PC-3 (cell line): ENCODE measurements around the gene MYH9.

Experiments
- CTCF ChIP-seq: fragments of 300-600 bp; sonication (generic); conservative IDR thresholded peaks from 2 replicates; pipeline ENCODE4 v1.5.1; 2017; ENCODE audit warnings: antibody characterized with exemption, low read depth, mild to moderate bottlenecking, low read length
- EZH2 ChIP-seq: fragments of 300-600 bp; sonication (generic); IDR thresholded peaks from one replicate; pipeline ENCODE4 v1.6.1; 2017; ENCODE audit warnings: antibody characterized with exemption, mild to moderate bottlenecking, low read length; ENCODE audit not compliant: unreplicated experiment
- EZH2phosphoT487 ChIP-seq: fragments of 300-600 bp; sonication (generic); IDR thresholded peaks from 2 replicates; pipeline ENCODE4 v1.6.1; 2018; ENCODE audit warnings: mild to moderate bottlenecking, antibody characterized with exemption, low read length, borderline replicate concordance

GRCh38 chr22:36322602-36322915, 65.2 kb downstream of the MYH9 start:
- TF ChIP-seq CTCF, result no peak
- no peak for TF ChIP-seq EZH2phosphoT487
- no peak for TF ChIP-seq EZH2
